Measurements from ENCODE around the gene GRM4. TPM values are rescaled to one million over a fixed set of nuclear protein-coding genes. Genes with fewer than 3 reads are reported as not detected.

The GRM4 gene
- total RNA-seq, 1 donor from 2014 or later, result not detected

DNA sequence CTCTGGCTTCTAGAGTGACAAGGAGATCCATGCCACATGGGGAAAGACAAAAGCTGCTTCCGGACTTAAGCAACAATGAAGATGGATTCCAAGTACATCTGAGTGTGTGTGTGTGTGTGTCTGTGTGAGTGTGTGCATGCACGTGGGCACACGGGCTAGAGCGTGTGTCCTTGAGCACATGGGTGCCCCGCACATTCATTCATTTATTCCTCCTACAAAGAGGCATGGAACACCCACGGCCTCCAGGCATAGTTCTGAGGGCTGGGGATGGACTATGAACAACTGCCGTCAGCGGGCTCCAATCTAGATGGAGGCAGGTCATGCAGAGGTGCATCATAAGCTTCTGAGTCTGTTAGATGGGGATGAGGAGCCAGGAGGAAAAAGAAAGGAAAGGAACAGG, 49.1 kb downstream of the GRM4 start:
- no peak for DNase-seq
- peaks cover 13% of the 10 kb centered on the region for H3K27me3 ChIP-seq (ENCODE audit: low read depth)
- ATAC-seq, result no peak
- H3K4me3 ChIP-seq, result no peak overlapping the region
- intact Hi-C loops (cut with DNase I), result no loop called here
- H3K36me3 ChIP-seq, result no peaks in the 10 kb centered on the region
- no peak overlapping the region for H3K27ac ChIP-seq
- no peaks in the 10 kb centered on the region for H3K9me3 ChIP-seq
- no peaks in the 10 kb centered on the region for H3K4me1 ChIP-seq
- TF ChIP-seq, protein P1, sequence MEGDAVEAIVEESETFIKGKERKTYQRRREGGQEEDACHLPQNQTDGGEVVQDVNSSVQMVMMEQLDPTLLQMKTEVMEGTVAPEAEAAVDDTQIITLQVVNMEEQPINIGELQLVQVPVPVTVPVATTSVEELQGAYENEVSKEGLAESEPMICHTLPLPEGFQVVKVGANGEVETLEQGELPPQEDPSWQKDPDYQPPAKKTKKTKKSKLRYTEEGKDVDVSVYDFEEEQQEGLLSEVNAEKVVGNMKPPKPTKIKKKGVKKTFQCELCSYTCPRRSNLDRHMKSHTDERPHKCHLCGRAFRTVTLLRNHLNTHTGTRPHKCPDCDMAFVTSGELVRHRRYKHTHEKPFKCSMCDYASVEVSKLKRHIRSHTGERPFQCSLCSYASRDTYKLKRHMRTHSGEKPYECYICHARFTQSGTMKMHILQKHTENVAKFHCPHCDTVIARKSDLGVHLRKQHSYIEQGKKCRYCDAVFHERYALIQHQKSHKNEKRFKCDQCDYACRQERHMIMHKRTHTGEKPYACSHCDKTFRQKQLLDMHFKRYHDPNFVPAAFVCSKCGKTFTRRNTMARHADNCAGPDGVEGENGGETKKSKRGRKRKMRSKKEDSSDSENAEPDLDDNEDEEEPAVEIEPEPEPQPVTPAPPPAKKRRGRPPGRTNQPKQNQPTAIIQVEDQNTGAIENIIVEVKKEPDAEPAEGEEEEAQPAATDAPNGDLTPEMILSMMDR (IDR thresholded peaks at IDR 0.05), result no peak

DNA sequence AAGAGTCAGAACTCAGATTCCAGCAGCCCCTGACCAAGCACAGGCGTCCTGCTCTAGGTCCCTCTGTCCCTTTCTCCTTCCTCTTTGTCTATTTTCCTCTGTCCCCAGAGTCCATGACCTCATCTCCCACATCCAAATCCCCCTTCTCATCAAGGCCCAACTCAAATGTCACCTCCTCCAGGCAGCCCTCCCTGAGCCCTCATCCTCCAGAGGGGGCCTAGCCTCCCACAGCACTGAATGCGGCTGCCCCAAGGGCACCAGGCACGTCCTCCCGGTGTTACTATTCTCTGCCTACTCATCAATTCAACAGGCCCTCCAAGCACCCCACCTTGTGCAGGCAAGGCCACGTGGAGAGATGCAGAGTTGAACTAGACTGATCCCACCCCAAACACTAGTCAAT, 49.7 kb downstream of the GRM4 start:
- Histone ChIP-seq H3K36me3 (no peaks in the 10 kb centered on the region), H3K4me1 (no peaks in the 10 kb centered on the region), H3K9me3 (no peaks in the 10 kb centered on the region), H3K4me3 (no peak overlapping the region), H3K27ac (no peak overlapping the region), H3K27me3 (ENCODE audit: low read depth) (peaks cover 13% of the 10 kb centered on the region)
- intact Hi-C loops (cut with DNase I), result no loop called here
- no peak for DNase-seq
- TF ChIP-seq, protein P1 (IDR thresholded peaks at IDR 0.05), result no peak
- ATAC-seq, result no peak

GRCh38 chr6:34095741-34096140, 50.1 kb downstream of the GRM4 start:
- no peak for ATAC-seq
- no peaks in the 10 kb centered on the region for H3K9me3 ChIP-seq
- TF ChIP-seq, protein P1 (IDR thresholded peaks at IDR 0.05), result no peak

GRCh38 chr6:34095136-34095505, 50.8 kb downstream of the GRM4 start:
- TF ChIP-seq, protein P1 (IDR thresholded peaks at IDR 0.05), result no peak
- ATAC-seq (no peak), DNase-seq (no peak)
- Histone ChIP-seq H3K36me3 (no peaks in the 10 kb centered on the region), H3K9me3 (no peaks in the 10 kb centered on the region), H3K27me3 (ENCODE audit: low read depth) (peaks cover 13% of the 10 kb centered on the region), H3K27ac (no peak overlapping the region), H3K4me3 (no peak overlapping the region), H3K4me1 (no peaks in the 10 kb centered on the region)
- intact Hi-C loops (cut with DNase I), result no loop called here

More at GRCh38 chr6:34095741-34096140, 50.1 kb downstream of the GRM4 start:
- H3K4me3 ChIP-seq, result no peak overlapping the region
- no peak overlapping the region for H3K27ac ChIP-seq
- no peaks in the 10 kb centered on the region for H3K4me1 ChIP-seq
- H3K36me3 ChIP-seq, result no peaks in the 10 kb centered on the region
- intact Hi-C loops (cut with DNase I), result no loop called here
- H3K27me3 ChIP-seq (ENCODE audit: low read depth), result peaks cover 13% of the 10 kb centered on the region
- no peak for DNase-seq

DNA sequence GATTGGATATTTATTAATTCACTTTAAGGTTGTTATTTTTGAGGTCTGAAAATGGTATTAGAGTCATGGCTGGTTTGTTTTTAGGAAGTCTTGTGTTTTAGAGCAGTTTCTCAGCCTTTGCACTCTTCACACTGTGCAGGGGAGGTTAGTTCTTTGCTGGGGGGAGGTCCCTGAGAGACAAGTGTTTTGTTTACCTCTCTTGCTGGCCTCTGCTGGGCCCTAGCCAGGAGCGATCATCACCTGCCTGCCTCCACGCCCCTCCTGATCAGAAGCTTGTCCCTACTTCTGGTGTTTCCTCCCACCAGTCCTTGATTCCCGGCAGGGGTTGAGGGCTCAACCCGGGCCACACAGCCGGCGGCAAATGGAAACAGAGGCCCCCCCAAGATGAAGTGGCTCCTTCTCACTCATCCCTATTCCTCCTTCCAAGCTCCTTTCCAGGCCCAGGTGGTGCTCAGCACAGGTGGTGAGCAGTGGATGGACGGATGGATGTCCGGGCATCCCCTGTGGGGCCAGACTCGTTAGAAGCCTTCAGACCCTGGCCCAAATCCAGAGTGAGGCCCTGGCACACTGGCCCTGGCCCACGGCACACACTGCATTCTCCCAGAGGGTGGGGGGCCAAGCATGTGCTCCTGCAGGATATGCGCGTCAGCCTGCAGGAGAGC, 51.3 kb downstream of the GRM4 start:
- intact Hi-C loops (cut with DNase I), result no loop called here
- Histone ChIP-seq H3K4me3 (no peak overlapping the region), H3K36me3 (no peaks in the 10 kb centered on the region), H3K9me3 (no peaks in the 10 kb centered on the region), H3K27ac (no peak overlapping the region), H3K4me1 (no peaks in the 10 kb centered on the region), H3K27me3 (ENCODE audit: low read depth) (peaks cover 13% of the 10 kb centered on the region)
- DNase-seq (no peak), ATAC-seq (no peak)
- TF ChIP-seq, protein P1 (IDR thresholded peaks at IDR 0.05), result no peak

Measured in lower lobe of right lung (tissue), 2 donors.